Measurements from ENCODE around the gene ALPL.
A peak's percentile ranks its signal among the peaks of the same experiment; 100 is the strongest.

ALPL gene

DNA sequence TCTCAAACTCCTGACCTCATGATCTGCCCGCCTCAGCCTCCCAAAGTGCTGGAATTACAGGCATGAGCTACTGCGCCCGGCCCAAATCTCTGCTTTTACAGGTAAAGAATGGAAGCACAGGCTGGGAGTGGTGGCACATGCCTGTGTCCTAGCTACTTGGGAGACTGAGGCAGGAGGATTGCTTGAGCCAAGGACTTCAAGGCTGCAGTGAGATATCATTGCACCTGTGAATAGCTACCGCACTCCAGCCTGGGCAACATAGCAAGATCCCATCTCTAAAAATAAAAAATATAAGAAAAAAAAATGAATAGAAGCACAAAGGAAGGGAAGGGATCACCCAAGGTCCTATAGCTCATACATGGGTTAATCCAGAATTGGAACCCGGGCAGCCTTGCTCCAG, 15.0 kb downstream of the ALPL start:
- no peak overlapping the region for H3K4me3 ChIP-seq (ENCODE audit: low read length)
- DNase-seq (ENCODE audit: low read depth, low spot score): no peak

DNA sequence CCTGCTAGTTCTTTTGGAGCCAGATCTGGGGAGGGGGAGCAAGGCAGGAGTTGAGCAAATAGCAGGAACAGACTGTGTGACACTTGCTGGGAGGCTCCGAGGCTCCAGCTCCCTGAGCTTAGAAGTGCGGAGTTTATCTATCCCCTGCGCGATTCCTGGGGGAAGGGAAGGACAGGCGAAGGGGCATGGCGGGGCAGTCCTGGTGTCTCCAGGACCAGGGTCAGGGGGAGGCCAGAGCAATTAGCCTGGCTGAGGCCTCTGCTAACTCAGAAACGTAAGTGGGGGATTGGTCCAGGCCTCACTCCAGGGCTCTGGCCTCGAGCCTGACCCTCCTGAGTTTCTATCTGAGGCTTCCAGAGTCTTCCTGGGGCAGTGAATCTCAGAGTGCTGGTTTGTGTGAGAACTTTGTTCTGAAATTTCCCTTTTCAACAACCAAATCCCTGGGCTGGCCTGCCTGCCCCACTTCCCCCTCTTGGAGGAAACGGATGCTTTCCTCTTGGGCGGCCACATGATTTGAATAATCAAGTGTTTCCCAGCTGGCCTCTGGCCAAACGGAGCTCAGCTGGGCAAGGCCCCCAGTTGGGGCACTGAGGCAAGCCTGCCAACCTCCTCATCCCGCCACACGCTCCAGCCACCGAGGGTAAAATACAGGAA, 15.6 kb downstream of the ALPL start:
- H3K4me3 ChIP-seq (ENCODE audit: low read length): no peak overlapping the region
- DNase-seq (ENCODE audit: low read depth, low spot score): no peak

DNA sequence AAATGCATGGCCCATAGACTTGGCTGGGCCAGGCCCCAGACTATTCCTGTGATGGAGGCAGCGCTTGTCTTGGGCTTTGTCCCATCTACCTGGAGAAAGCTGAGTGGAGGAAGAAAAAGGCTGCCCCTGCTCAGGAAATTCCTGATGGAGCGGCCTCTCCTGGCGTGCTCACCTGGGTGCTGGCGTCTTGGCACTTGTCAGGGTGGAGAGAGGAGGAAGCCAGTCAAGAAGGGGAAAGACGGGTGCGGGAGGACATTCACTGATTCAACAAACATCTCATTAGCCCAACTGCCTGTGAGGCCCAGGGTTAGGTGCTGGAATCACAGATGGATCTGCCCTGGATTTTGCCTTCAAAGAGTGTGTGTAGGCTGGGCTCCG, 16.1 kb downstream of the ALPL start:
- no peak for DNase-seq (ENCODE audit: low read depth, low spot score)

DNA sequence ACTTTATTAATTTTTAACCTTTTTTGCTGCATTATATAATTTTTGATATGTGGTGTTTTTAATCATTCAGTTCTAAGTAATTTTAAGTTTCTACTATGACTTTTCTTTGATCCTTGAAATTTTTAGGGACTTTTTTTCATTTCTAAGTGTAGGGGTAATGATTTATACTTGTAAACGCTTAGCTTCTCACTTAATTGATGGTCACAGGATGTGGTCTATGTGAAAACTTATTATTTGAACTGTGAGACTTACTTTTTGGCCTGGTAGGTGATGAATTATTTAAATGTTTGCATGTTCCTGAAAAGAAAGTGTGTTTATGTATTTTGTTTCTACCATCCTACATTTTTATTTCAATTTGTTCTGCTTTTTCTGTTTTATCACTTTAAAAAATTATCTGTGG, 17.2 kb downstream of the ALPL start:
- H3K4me3 ChIP-seq (ENCODE audit: low read length): no peak overlapping the region
- DNase-seq (ENCODE audit: low read depth, low spot score): no peak

More for the DNA sequence above, 16.1 kb downstream of the ALPL start:
- no peak overlapping the region for H3K4me3 ChIP-seq (ENCODE audit: low read length)

DNA sequence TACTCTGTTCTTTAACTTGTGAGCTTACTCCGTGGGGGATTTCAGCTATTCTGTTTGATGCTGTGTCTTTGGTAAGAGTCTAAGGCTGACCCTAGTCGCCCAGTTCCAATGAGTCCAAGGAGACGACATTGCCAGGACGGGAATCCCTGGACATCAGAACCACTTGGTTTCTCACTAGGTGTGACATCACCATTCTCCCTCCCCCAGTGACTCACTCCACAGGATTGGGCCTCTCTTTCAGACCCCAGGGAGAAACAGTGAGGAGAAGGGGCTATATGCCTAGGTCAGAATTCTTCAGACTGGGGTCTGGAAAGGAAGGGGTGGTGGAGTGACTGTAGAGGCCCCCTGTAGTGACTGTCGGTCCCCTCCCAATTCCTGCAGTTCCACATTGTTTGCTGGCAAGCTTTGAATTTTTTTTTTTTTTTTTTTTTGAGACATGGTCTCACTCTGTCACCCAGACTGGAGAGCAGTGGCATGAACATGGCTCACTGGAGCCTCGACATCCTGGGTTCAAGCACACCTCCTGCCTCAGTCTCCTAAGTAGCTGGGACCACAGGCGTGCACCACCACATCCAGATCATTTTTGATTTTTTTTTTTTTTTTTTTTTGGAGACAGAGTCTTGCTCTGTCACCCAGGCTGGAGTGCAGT, 21.3 kb downstream of the ALPL start:
- no peak for DNase-seq (ENCODE audit: low read depth, low spot score)

DNA sequence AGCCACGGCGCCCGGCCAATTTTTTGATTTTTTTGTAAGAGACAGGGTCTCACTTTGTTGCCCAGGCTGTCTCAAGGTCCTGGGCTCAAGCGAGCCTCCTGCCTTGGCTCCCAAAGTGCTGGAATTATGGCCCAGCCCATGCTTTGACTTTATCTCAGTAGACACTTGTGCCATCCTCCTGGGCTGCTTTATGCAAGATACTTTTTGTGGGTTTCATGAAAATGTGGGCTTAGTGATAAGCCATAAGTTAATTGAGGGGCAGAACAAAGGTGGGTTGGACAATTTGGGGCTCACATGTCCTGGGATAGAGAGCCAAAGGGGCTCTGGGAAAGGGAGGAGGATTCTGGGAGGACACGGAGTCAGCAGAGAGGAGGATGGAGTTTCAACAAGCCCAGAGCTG, 22.0 kb downstream of the ALPL start:
- no peak for DNase-seq (ENCODE audit: low read depth, low spot score)
- no peak overlapping the region for H3K4me3 ChIP-seq (ENCODE audit: low read length)

More for the DNA sequence above, 21.3 kb downstream of the ALPL start:
- H3K4me3 ChIP-seq (ENCODE audit: low read length): no peak overlapping the region

DNA sequence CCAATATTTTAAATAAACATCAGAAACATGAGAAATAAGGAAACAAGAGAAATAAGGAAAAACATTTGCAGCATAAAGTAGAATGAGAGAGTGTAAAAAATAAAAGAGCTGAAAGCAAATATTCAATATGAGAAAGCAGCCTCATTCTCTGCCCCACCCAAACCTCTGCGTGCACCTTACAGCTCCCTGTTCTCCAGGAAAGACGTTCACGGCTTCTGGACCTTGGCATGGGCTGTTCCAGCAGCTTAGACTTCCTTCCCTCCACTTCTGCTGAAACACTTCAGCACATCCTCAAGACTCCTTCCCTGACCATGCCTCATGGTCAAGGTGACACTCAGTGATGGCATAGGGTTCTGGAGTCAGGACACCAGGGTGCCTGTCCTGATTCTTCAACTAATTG, 23.3 kb downstream of the ALPL start:
- DNase-seq (ENCODE audit: low read depth, low spot score): no peak

DNA sequence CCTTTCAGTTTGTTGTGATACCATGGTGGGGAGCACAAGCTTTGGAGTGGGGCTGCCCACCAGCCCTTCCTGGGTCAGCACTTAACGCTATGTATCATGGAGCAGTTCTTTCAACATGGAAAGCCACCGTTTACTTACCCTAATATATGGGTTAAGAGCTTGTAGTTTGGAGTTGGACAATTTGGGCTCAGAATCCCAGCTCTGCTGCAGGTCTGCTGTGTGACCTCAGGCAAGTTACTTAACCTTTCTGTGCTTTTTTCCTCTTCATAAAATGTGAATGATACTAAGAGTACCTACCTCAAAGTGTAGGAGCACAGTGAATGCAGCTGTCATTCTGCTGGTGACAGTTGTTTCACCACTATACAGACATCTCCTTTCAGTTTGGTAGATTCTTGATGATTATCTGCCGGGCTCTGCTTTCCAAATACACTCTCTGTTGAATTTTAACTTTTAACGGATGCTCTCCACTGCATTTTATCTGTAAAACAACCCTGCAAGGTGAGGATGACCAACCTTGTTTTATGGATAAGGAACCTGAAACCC, 23.8 kb downstream of the ALPL start:
- H3K4me3 ChIP-seq (ENCODE audit: low read length): no peak overlapping the region
- DNase-seq (ENCODE audit: low read depth, low spot score): no peak

More for the DNA sequence above, 23.3 kb downstream of the ALPL start:
- no peak overlapping the region for H3K4me3 ChIP-seq (ENCODE audit: low read length)

DNA sequence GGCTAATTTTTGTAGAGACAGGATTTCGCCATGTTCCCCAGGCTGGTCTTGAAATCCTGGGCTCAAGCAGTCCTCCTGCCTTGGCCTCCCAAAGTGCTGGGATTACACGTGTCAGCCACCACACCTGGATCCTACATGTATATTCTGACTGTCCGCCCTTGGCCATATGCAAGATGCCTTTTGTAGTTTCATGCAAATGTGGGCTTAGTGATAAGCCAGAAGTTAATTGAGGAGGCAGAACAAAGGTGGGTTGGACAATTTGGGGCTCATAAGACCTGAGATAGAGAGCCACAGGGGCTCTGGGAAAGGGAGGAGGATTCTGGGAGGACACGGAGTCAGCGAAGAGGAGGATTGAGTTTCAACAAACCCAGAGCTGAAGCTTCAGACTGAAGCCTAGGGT, 24.9 kb downstream of the ALPL start:
- no peak for DNase-seq (ENCODE audit: low read depth, low spot score)
- H3K4me3 ChIP-seq (ENCODE audit: low read length): no peak overlapping the region

DNA sequence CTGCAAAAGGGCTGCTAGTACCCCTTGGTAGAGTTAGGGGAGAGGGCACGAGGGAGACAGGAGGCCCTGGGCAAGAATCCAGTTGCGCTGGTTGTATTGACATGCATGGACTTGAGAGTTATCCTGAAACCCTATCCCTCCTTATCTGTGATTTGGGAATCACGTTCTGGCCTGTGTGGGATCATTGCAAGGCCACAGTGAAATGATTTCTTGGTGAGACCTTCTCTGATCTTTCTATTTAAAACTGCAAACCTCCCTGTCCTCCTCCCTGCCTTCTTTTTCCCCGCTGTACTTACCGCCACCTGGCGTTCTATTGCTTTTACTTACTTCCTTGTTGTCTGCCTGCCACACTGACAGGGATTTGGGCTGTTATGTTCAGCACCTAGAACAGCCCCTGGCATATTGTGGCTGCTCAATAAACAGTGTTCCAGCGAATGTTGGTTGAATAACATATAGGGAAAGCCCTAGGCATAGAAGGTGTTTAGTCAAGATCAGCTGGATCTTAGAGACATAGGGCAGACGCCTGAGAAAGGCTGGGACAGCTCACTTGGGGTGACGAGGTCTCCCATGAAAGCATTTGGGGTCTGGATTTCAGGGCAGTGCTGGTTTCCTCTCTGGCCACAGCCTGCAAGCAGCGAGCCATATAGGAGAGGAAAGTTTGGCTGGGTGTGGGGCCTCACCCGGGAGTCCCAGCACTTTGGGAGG, 25.6 kb downstream of the ALPL start:
- DNase-seq (ENCODE audit: low read depth, low spot score): peak; percentile 42

DNA sequence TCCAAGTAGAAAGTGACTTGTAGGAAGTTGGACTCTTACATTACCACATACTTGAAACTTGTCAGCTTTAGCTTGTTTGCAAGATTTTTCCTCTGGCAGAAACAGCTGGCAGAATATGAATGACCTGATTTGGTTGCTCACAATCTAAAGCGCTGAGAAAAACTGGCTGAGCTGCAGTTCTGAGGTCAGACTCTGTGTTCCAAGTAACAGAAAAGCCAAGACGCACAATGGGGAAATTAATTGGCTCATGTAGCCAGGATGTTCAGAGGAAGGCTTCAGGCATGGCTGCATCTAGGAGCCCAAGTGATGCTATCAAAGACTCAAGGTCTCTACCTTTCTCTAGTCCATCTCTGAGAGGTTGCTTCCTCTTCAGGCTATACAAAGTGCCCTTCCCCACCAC, 27.0 kb downstream of the ALPL start:
- H3K4me3 ChIP-seq (ENCODE audit: low read length): no peak overlapping the region
- DNase-seq (ENCODE audit: low read depth, low spot score): no peak

More for the DNA sequence above, 25.6 kb downstream of the ALPL start:
- no peak overlapping the region for H3K4me3 ChIP-seq (ENCODE audit: low read length)

DNA sequence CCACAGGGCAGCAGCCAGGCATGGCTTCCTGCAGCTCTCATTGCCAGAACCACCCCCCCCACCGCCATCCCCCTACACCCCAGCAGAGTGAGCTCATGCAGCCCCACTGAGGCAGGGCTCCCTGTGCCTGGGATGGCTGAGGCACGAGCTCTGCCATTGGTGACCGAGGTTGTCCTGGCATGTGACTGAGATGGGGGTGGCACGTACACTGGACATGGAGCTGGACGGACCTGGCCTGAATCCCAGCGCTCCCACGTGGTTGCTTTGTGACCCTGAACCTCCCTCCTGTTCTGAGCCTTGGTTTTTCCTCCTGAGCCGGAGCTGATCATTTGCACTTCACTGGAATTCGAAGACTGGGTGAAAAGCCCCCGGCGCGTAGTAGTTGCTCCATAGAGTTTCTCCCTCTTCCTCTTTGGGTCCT, 28.3 kb downstream of the ALPL start:
- DNase-seq (ENCODE audit: low read depth, low spot score): no peak
- no peak overlapping the region for H3K4me3 ChIP-seq (ENCODE audit: low read length)

DNA sequence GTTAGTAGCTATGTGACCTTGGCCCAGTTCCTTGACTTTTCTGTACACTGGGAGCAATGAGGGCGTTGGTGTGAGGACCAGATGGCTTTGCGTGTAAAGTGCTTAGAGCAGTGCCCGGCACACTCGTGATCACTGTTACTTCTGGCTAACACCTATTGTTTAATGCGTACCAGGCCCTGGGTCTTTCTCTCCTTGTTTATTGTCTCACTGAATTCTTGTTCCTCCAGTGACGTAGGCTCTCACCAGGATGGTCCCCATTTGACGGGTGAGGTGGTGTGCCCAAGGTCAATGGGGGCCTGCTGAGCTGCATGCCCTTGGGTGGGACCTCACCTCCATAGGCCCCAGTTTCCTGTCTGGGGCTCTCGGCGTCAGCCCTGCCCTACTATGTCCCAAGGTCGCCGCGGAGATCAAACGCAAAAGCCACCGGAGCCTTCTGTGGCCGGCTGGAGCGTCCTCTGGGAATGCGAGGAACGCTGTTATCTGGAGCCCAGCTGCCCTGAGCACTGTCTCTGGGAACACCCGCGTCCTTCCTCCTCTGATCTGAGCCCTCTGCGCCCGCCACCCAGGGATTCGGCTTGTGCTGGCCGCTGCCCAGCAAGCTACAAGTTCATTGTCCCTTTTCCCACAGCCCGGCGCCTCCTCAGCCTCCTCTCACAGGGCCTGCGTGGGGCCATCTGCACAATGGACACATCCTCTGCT, 28.9 kb downstream of the ALPL start:
- H3K4me3 ChIP-seq (ENCODE audit: low read length): no peak overlapping the region
- no peak for DNase-seq (ENCODE audit: low read depth, low spot score)

DNA sequence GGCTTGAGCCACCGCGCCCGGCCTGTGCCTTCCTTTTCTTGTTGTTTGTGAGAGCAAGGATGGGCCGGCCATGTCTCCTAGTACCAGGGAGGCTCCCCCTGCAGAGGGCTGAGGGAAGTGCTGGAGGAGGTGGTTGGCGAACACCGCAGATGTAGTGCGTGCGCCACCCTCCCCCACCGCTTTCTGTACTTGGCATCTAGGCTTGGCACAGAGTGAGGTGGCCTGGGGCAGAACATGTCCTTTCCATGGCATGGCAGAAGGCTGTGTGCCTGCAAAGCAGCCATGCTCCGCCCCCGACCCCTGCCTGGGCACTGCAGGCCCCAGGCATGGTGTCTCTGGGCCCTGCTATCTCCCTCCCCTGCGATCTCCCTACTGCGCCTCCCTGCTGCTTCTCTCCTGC, 30.7 kb downstream of the ALPL start:
- DNase-seq (ENCODE audit: low read depth, low spot score): peak; percentile 39
- no peak overlapping the region for H3K4me3 ChIP-seq (ENCODE audit: low read length)

DNA sequence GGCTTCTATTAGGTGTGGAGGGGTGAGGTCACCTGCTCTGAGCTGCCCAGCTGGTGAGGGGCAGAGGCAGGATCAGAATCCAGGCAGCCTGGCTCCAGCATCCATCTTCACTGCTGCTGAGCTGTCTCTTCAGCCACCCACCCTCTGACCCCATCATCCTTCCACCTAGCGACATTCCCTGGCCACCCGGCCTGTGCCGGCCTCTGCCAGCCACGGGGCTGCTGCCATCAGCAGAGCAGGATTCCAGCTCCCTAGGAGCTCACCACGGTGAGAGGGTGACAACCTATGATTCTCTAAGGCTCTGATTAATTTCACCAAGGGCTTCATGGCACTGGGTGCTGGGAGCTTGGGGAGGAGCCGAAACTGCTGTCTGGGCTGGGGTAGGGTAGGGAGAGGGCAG, 32.1 kb downstream of the ALPL start:
- no peak for DNase-seq (ENCODE audit: low read depth, low spot score)
- no peak overlapping the region for H3K4me3 ChIP-seq (ENCODE audit: low read length)

DNA sequence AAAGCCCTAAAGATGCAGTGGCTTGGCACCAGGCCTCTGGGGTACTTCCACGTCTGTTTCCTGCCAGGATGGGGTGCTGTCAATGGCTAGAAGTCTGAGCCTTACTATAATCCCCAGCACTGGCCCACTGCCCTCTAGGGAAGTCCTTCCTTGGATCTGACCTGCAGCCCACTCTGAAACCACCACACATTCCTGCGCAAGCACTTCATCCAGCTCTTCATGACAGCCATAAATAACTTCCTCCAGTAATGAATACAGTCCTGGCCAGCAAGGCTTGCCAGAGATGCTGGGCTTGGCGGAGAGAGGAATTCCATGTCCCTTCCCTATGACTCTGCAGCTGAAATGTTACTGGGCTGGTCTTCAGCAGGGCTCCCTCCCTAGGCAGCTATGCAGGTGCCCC, 32.6 kb downstream of the ALPL start:
- no peak for DNase-seq (ENCODE audit: low read depth, low spot score)
- no peak overlapping the region for H3K4me3 ChIP-seq (ENCODE audit: low read length)

DNA sequence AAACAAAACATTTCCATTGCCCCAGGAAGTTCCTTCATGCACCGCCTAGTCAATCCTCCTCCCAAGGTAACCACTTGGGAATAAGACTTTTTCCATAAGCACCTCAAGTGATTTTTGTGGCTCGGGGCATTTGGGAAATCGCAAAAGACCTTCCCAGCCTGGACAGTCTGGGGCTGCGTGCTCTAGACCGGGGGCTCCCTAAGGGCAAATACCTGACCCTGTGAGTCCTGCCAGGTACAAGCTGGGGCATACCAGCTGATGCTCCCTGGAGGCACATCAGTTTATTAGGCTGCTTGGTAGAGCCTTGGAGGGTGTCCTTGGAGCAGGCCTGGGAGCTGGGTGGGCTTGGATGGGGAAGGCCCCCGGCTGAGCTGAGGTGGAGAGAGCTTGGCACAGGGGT, 34.4 kb downstream of the ALPL start:
- DNase-seq (ENCODE audit: low read depth, low spot score): no peak
- no peak overlapping the region for H3K4me3 ChIP-seq (ENCODE audit: low read length)

DNA sequence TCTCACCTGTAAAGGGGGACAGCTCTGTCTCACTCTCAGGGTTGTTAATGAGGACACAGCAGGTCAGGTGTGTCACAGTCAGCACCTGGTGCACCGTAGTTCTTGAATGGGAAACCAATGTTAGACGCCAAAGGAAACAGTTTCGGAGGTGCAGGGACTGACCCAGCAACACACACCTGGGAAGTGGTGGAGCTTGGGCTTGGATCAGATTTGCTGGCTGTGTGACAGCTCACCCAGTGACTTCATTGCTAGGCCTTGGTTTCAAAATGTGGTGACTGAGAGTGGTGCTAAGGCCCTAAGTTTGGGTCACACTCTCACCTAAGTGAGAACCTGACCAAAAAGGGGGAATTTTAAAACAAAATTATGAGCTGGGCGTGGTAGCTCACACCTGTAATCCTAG, 34.9 kb downstream of the ALPL start:
- DNase-seq (ENCODE audit: low read depth, low spot score): no peak
- H3K4me3 ChIP-seq (ENCODE audit: low read length): no peak overlapping the region

DNA sequence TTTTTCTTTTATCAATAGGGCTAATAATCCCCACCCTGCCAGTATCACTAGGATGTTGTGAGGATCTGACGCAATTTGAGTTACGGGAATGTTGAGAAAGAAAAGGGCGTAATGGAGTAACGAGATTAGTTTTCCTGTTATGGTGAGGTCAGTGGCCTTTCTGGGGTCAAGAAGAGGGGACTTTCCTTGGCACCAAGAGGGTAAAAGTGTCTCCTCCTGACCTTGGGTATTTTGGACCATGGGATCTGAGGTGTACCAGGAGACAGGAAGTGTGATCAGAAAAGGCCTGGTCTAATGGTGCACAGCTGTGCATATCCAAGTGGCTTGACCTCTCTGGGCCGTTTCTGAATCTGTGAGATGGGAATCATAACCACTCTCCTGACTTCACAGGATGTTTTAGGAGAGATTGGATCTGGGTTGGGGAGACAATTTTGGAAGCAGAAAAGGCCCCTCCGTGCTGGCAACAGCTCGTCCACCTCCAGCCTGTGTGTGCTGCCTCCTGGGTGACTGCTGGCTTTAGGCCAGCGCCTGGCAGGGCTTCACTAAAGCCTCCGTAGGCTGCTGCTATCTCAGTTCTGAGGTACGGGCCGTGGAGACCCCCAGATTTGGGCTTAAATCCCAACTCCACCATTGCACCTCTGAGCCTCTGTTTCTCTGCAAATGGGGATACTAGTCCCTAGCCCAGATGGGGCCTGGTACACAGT, 37.1 kb downstream of the ALPL start:
- no peak for DNase-seq (ENCODE audit: low read depth, low spot score)
- H3K4me3 ChIP-seq (ENCODE audit: low read length): no peak overlapping the region
